Neural progenitor cell (in vitro differentiated cells): ENCODE data around the gene BMPR1A.

Experiments
- CTCF ChIP-seq: fragments of 200-600 bp; sonication (generic); IDR thresholded peaks from 2 replicates; pipeline ENCODE4 v1.5.1; 2017; ENCODE audit warnings: antibody characterized with exemption, mild to moderate bottlenecking
- EZH2 ChIP-seq: fragments of 200-600 bp; sonication (generic); IDR thresholded peaks from 2 replicates; pipeline ENCODE4 v1.6.1; 2017; ENCODE audit warnings: antibody characterized with exemption, mild to moderate bottlenecking, moderate library complexity

- TF ChIP-seq CTCF (no peak), EZH2 (no peak)
Observed at GRCh38 chr10:86716466-86716865, 40.0 kb upstream of the BMPR1A start.
